Measurements from ENCODE around the gene SPNS1. TPM values are rescaled to one million over a fixed set of nuclear protein-coding genes. Genes with fewer than 3 reads are reported as not detected.
"Not testable (repeated sequence)": the region's sequence is repeated elsewhere in the genome, so short reads cannot be mapped to it uniquely, and the experiment has no call there.

Gene SPNS1
- total and polyA plus RNA-seq, 5 experiments from 2014 or later: 12.7 to 45.0 (median 29.7) TPM

DNA sequence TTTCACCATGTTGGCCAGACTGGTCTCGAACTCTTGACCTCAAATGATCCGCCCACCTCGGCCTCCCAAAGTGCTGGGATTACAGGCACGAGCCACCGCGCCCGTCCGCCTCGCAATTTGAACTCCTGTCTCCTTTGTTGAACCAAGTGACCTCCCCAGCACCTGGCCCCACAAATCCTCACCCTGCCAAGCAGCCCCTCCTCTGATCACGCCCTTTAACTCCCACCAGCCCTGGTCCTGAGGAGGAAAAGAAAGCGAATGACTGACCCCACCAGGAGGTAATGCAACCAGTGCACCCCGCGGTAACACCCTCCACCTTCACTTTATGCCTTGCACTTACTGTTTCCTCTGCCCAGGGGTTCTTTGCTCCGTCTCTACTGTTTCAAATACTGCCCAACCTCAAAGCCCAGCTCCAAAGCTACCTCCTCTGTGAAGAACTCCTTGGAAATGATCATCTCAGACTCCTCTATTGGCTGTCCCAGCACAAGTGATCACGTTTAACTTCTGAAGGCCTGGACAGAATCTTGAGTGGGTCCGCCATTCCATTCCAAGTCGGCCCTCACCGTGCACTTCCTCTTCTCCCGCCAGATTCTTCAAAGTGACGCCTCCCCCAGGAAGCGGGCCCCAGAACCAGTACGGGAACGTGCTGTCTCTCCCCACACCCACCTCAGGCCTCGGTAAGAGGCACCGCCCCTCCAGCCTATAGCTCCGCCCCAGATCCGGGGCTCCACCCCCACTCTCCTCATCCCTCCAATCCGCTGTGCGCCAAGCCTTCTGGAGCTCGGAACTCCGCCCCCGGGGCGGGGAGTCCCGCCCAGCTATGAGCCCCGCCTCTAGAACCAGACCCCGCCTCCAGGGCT, 38.4 kb upstream of the SPNS1 start:
- Mint-ChIP-seq H3K4me3 (peak overlapping the region; percentile 69 to 90 (median 75)), H3K27me3 (no peaks in the 10 kb centered on the region), H3K9me3 (no peaks in the 10 kb centered on the region), H3K4me1 (peaks cover 17 to 42% (median 24%) of the 10 kb centered on the region in 4 donors), H3K27ac (peak overlapping the region; percentile 61 to 88 (median 79)), H3K36me3 (no peaks in the 10 kb centered on the region)
- DNase-seq (peak; percentile 72 to 88 (median 82)), ATAC-seq (peak; percentile 99 to 100)
- POLR2A ChIA-PET: interaction anchor here (0.6 to 1.3 kb wide), 3 partner anchors 9 to 14 kb away, joined by 3 to 4 read pairs (median 3); partner anchors contain the start of gene NFATC2IP

DNA sequence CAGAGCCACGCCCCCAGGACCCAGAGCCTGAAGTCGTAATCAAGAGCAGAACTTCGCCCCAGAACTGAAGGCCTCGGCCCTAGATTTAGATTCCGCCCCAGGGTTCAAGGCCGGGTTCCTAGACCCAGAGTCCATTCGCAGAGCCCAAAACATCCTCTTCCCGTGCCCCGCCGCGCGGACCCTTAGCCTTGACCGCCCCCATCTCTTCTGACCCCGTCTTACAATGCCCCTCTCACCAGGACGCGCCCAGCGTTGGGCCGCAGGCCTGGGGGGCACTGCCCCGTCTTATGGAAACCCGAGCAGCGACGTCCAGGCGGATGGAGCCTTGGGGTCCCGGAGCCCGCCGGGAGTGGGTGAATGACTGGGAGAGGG, 37.8 kb upstream of the SPNS1 start:
- DNase-seq: no peak
- peak overlapping the region; percentile 69 to 90 (median 75) for H3K4me3 Mint-ChIP-seq
- POLR2A ChIA-PET: interaction anchor here (0.7 to 1.3 kb wide), 2 partner anchors 11 to 14 kb away, joined by 3 read pairs; partner anchors contain the start of gene NFATC2IP

DNA sequence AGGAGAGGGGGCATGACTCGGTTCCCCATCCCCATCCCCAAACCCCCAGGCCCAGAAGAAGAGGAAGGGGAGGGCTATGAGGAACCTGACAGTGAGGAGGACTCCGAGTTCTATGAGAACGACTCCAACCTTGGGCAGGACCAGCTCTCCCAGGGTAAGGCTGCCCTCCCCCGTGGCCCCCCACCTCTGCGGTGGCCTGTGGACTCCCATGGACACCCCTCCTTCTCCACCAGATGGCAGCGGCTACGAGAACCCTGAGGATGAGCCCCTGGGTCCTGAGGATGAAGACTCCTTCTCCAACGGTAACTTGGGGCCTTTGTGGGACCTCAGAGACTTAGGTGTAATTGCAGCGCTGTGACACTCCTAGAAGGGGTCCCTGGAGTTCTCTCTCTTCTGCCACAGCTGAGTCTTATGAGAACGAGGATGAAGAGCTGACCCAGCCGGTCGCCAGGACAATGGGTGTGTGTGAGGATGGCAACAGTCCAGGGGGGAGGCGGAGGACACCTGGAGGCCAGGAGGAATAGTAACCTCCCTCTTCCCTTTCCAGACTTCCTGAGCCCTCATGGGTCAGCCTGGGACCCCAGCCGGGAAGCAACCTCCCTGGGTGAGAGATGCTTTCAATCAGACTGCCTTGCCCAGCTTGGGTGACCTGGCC, 37.2 kb upstream of the SPNS1 start:
- H3K4me3 Mint-ChIP-seq: no peak overlapping the region

More for the DNA sequence above, 37.8 kb upstream of the SPNS1 start:
- ATAC-seq: no peak
- H3K36me3 Mint-ChIP-seq: no peaks in the 10 kb centered on the region
- H3K27ac Mint-ChIP-seq: peak overlapping the region; percentile 61 to 88 (median 79)
- no peaks in the 10 kb centered on the region for H3K9me3 Mint-ChIP-seq
- H3K27me3 Mint-ChIP-seq: no peaks in the 10 kb centered on the region
- H3K4me1 Mint-ChIP-seq: peaks cover 17 to 36% (median 23%) of the 10 kb centered on the region in 4 donors

DNA sequence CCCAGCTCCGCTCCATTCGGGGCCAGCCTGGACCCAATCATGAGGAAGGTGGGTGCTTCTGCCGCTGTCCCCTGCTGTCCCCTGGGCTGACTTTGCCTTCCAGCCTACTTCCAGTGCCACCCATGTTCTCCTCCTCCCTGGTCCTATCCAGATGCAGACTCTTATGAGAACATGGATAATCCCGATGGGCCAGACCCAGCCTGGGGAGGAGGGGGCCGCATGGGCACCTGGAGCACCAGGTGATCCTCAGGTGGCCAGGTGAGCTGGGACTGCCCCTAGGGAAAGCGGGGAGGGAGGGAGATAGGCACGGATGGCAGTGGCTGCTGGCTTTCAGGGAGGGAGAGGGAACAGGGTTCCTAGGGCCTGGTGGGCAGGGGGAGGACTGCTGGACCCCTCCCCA, 35.9 kb upstream of the SPNS1 start:
- no peaks in the 10 kb centered on the region for H3K9me3 Mint-ChIP-seq
- no peaks in the 10 kb centered on the region for H3K27me3 Mint-ChIP-seq
- no peaks in the 10 kb centered on the region for H3K36me3 Mint-ChIP-seq
- no peak for ATAC-seq
- H3K27ac Mint-ChIP-seq: peak overlapping the region in 2 of 10 donors; percentile 7 to 60
- no peak for DNase-seq
- POLR2A ChIA-PET: interaction anchor here (0.7 kb wide), 1 partner anchor 39 kb away, joined by 4 read pairs; no protein-coding TSS in a partner anchor
- H3K4me3 Mint-ChIP-seq: peak overlapping the region in 1 of 10 donors; percentile 0
- H3K4me1 Mint-ChIP-seq: peaks cover 16 to 27% (median 23%) of the 10 kb centered on the region in 4 donors

More for the DNA sequence above, 37.2 kb upstream of the SPNS1 start:
- H3K27me3 Mint-ChIP-seq: no peaks in the 10 kb centered on the region
- H3K36me3 Mint-ChIP-seq: no peaks in the 10 kb centered on the region
- POLR2A ChIA-PET: interaction anchor here (0.9 to 1.2 kb wide), 2 partner anchors 9 to 12 kb away, joined by 5 to 6 read pairs; partner anchors contain the start of gene RABEP2
- H3K4me1 Mint-ChIP-seq: peaks cover 17 to 33% (median 22%) of the 10 kb centered on the region in 4 donors
- ATAC-seq: no peak
- peak overlapping the region in 2 of 10 donors; percentile 15 to 61 for H3K27ac Mint-ChIP-seq
- DNase-seq: no peak
- H3K9me3 Mint-ChIP-seq: no peaks in the 10 kb centered on the region

GRCh38 chr16:28939825-28940224, 34.8 kb upstream of the SPNS1 start:
- not testable (repeated sequence) for H3K9me3 Mint-ChIP-seq, DNase-seq, ATAC-seq, H3K27ac Mint-ChIP-seq, H3K4me3 Mint-ChIP-seq, H3K27me3 Mint-ChIP-seq, H3K36me3 Mint-ChIP-seq
- H3K4me1 Mint-ChIP-seq: peaks cover 12 to 23% (median 22%) of the 10 kb centered on the region in 4 donors
- POLR2A ChIA-PET: interaction anchor here (0.6 kb wide), 1 partner anchor 10 kb away, joined by 4 read pairs; no protein-coding TSS in a partner anchor

DNA sequence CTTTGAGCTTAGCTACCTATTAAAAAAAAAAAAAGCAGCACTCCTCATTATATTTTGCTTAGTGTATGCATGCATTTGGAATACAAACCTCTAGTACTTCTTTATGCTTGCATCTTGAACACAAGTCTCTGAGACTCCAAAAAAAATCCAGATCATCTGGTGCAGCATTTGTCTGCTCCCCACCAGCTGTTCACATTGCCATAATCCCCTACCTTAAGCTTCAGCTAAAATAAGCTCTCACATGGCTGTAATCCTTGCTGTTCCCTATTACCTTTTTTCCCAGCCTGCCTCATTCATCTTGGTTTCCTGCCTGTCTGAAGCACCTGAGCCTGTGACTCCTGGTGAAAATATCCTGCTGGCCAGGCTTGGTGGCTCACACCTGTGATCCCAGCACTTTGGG, 31.3 kb upstream of the SPNS1 start:
- no peaks in the 10 kb centered on the region for H3K9me3 Mint-ChIP-seq
- ATAC-seq (no peak), DNase-seq (no peak)
- H3K27me3 Mint-ChIP-seq: no peaks in the 10 kb centered on the region
- no peak overlapping the region for H3K27ac Mint-ChIP-seq
- no peaks in the 10 kb centered on the region for H3K36me3 Mint-ChIP-seq
- POLR2A ChIA-PET: interaction anchor here (1.1 to 2.7 kb wide), 4 partner anchors 10 to 121 kb away, joined by 3 to 17 read pairs (median 6); partner anchors contain the start of genes ATXN2L, CD19 and RABEP2
- no peak overlapping the region for H3K4me3 Mint-ChIP-seq
- peaks cover 9 to 14% (median 12%) of the 10 kb centered on the region in 4 donors for H3K4me1 Mint-ChIP-seq

DNA sequence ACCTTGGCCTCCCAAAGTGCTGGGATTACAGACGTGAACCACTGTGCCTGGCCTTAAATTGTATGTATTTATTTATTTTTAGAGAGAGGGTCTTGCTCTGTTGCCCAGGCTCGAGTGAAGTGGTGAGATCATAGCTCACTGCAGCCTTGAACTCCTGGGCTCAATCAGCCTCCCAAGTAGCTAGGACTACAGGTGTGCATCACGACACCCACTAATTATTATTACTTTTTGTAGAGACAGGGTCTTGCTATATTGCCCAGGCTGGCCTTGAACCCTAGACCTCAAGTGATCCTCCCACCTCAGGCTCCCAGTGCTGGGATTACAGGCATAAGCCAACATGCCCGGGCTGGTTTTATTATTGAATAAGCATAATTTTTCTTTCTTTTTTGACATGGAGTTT, 27.9 kb upstream of the SPNS1 start:
- no peak overlapping the region for H3K27ac Mint-ChIP-seq
- ATAC-seq (no peak), DNase-seq (no peak)
- H3K27me3 Mint-ChIP-seq: no peaks in the 10 kb centered on the region
- H3K9me3 Mint-ChIP-seq: no peaks in the 10 kb centered on the region
- POLR2A ChIA-PET: interaction anchor here (1.8 kb wide), 1 partner anchor 22 kb away, joined by 5 read pairs; the partner anchor contains the start of gene RABEP2
- H3K4me3 Mint-ChIP-seq: no peak overlapping the region
- peaks cover 16 to 26% (median 20%) of the 10 kb centered on the region in 4 donors for H3K4me1 Mint-ChIP-seq
- H3K36me3 Mint-ChIP-seq: peaks cover 0 to 3% (median 0%) of the 10 kb centered on the region in 3 donors

GRCh38 chr16:28950648-28951409, 23.7 kb upstream of the SPNS1 start, which contains the start of gene NFATC2IP:
TSS of gene NFATC2IP (plus strand) at chr16:28950937. CDS start at chr16:28951012, 75 bp downstream.
- H3K4me3 Mint-ChIP-seq: peak within 1 kb of the TSS; percentile 87 to 100 (median 96)
- POLR2A ChIA-PET: interaction anchor here (0.6 to 2.3 kb wide), 11 partner anchors 10 to 128 kb away, joined by 3 to 20 read pairs (median 5); partner anchors contain the start of genes ATXN2L, LAT, RABEP2 and SPNS1
- DNase-seq (peak; percentile 97 to 100 (median 99)), ATAC-seq (peak; percentile 95 to 96)
- peak within 1 kb of the TSS; percentile 90 to 99 (median 94) for H3K27ac Mint-ChIP-seq
- H3K4me1 Mint-ChIP-seq: peaks cover 15 to 36% (median 31%) of the 10 kb centered on the region in 4 donors
- H3K27me3 Mint-ChIP-seq: no peaks in the 10 kb centered on the region
- H3K9me3 Mint-ChIP-seq: no peaks in the 10 kb centered on the region
- H3K36me3 Mint-ChIP-seq: peaks cover 0 to 29% (median 0%) of the 10 kb centered on the region in 3 donors

GRCh38 chr16:28951410-28951943, 23.1 kb upstream of the SPNS1 start:
- Mint-ChIP-seq H3K27me3 (no peaks in the 10 kb centered on the region), H3K4me1 (peaks cover 15 to 37% (median 29%) of the 10 kb centered on the region in 4 donors)

DNA sequence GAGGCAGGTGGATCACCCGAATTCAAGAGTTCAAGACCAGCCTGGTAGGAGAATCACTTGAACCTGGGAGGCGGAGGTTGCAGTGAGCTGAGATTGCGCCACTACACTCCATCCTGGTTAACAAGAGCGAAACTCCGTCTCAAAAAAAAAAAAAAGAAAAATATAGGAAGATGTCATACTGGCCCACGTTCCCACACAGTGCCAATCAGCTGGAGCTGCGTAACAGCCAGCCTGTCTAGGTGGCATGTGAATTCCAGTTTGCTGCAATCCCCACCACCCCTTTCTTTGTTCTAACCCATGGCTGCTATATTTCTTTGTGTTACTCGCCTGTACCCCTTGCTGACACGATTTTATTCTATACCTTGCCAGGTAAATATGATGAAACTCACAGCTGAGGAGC, 16.4 kb upstream of the SPNS1 start:
- Mint-ChIP-seq H3K4me3 (no peak overlapping the region), H3K36me3 (peaks cover 0 to 91% (median 10%) of the 10 kb centered on the region in 3 donors), H3K27ac (peak overlapping the region in 1 of 10 donors; percentile 56), H3K9me3 (no peaks in the 10 kb centered on the region), H3K4me1 (peaks cover 3 to 21% (median 8%) of the 10 kb centered on the region in 4 donors), H3K27me3 (no peaks in the 10 kb centered on the region)
- DNase-seq: no peak
- no peak for ATAC-seq
- POLR2A ChIA-PET: interaction anchor here (0.7 kb wide), 1 partner anchor 10 kb away, joined by 5 read pairs; no protein-coding TSS in a partner anchor

More at GRCh38 chr16:28951410-28951943, 23.1 kb upstream of the SPNS1 start:
- Mint-ChIP-seq H3K36me3 (peaks cover 0 to 36% (median 2%) of the 10 kb centered on the region in 3 donors), H3K9me3 (no peaks in the 10 kb centered on the region), H3K27ac (peak overlapping the region; percentile 46 to 94 (median 86)), H3K4me3 (peak overlapping the region; percentile 86 to 100 (median 92))
- ATAC-seq: no peak
- POLR2A ChIA-PET: interaction anchor here (1.4 to 2.3 kb wide), 4 partner anchors 23 to 128 kb away, joined by 3 to 20 read pairs (median 8); partner anchors contain the start of genes ATXN2L and SPNS1
- peak in 1 of 10 donors; percentile 6 for DNase-seq

DNA sequence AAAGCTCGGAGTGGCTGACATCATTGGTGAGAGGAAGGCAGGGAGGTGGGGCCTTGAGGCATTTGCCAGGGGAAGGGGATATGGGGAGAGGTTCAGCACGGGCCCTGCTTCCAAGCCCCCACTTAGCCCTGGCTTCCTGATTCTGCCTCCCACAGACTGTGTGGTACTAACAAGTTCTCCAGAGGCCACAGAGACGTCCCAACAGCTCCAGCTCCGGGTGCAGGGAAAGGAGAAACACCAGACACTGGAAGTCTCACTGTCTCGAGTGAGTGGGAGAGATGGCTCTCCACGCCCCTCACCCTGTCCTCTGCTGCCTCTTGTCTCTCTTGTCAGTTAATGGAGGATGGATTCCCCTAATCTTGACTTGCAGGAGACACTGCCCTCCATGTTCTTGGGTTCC, 15.7 kb upstream of the SPNS1 start:
- H3K36me3 Mint-ChIP-seq: peaks cover 0 to 91% (median 14%) of the 10 kb centered on the region in 3 donors
- no peak for ATAC-seq
- H3K4me1 Mint-ChIP-seq: peaks cover 0 to 16% (median 6%) of the 10 kb centered on the region in 4 donors
- DNase-seq: no peak
- POLR2A ChIA-PET: interaction anchor here (0.7 kb wide), 1 partner anchor 10 kb away, joined by 5 read pairs; no protein-coding TSS in a partner anchor
- no peaks in the 10 kb centered on the region for H3K27me3 Mint-ChIP-seq
- peak overlapping the region in 2 of 10 donors; percentile 20 to 56 for H3K27ac Mint-ChIP-seq
- no peaks in the 10 kb centered on the region for H3K9me3 Mint-ChIP-seq
- no peak overlapping the region for H3K4me3 Mint-ChIP-seq
